ENCODE results near the gene VAT1L.

- no peak for TF ChIP-seq CTCF (IDR thresholded peaks at IDR 0.05)
- no peak for TF ChIP-seq POLR2A (IDR thresholded peaks at IDR 0.05)
Observed at GRCh38 chr16:77827032-77827431, 38.7 kb downstream of the VAT1L start.

Data from Peyer's patch (tissue), 4 donors.